ENCODE measurements around the gene DOK5.

Gene DOK5

GRCh38 chr20:54649511-54649962 is 174.1 kb downstream of the DOK5 start:
- DNase-seq (ENCODE audit: low read depth): peak; percentile 65

- no peak for DNase-seq (ENCODE audit: low read depth)
Observed at GRCh38 chr20:54650052-54650719, 174.8 kb downstream of the DOK5 start.

GRCh38 chr20:54651252-54651651 is 175.9 kb downstream of the DOK5 start:
- no peak for DNase-seq (ENCODE audit: low read depth)

GRCh38 chr20:54654450-54654849 is 179.1 kb downstream of the DOK5 start:
- no peak for DNase-seq (ENCODE audit: low read depth)

- no peak for DNase-seq (ENCODE audit: low read depth)
Observed at GRCh38 chr20:54657268-54657826, 182.0 kb downstream of the DOK5 start.

- DNase-seq (ENCODE audit: low read depth): no peak
Observed at GRCh38 chr20:54658525-54658924, 183.1 kb downstream of the DOK5 start.

- no peak for DNase-seq (ENCODE audit: low read depth)
Observed at GRCh38 chr20:54661265-54661664, 185.9 kb downstream of the DOK5 start.

- DNase-seq (ENCODE audit: low read depth): no peak
Observed at GRCh38 chr20:54661880-54662465, 186.6 kb downstream of the DOK5 start.

- DNase-seq (ENCODE audit: low read depth): no peak
Observed at GRCh38 chr20:54665812-54666211, 190.4 kb downstream of the DOK5 start.

- DNase-seq (ENCODE audit: low read depth): peak; percentile 17
Observed at GRCh38 chr20:54668271-54669039, 193.1 kb downstream of the DOK5 start.

- DNase-seq (ENCODE audit: low read depth): no peak
Observed at GRCh38 chr20:54669040-54669363, 193.6 kb downstream of the DOK5 start.

- DNase-seq (ENCODE audit: low read depth): no peak
Observed at GRCh38 chr20:54678253-54678652, 202.9 kb downstream of the DOK5 start.

- no peak for DNase-seq (ENCODE audit: low read depth)
Observed at GRCh38 chr20:54680439-54680838, 205.0 kb downstream of the DOK5 start.

GRCh38 chr20:54680872-54681619 is 205.7 kb downstream of the DOK5 start:
- peak; percentile 2 for DNase-seq (ENCODE audit: low read depth)

- DNase-seq (ENCODE audit: low read depth): no peak
Observed at GRCh38 chr20:54681869-54682268, 206.5 kb downstream of the DOK5 start.

- no peak for DNase-seq (ENCODE audit: low read depth)
Observed at GRCh38 chr20:54688476-54688875, 213.1 kb downstream of the DOK5 start.

GRCh38 chr20:54690323-54690722 is 214.9 kb downstream of the DOK5 start:
- no peak for DNase-seq (ENCODE audit: low read depth)

- no peak for DNase-seq (ENCODE audit: low read depth)
Observed at GRCh38 chr20:54691327-54691726, 215.9 kb downstream of the DOK5 start.

- DNase-seq (ENCODE audit: low read depth): no peak
Observed at GRCh38 chr20:54692168-54692887, 216.9 kb downstream of the DOK5 start.

GRCh38 chr20:54694516-54694915 is 219.1 kb downstream of the DOK5 start:
- no peak for DNase-seq (ENCODE audit: low read depth)

GRCh38 chr20:54698373-54698772 is 223.0 kb downstream of the DOK5 start:
- no peak for DNase-seq (ENCODE audit: low read depth)
